ENCODE results near the gene NAP1L4. TPM values are rescaled to one million over a fixed set of nuclear protein-coding genes. Genes with fewer than 3 reads are reported as not detected.

Gene NAP1L4
- total RNA-seq, 1 experiment from 2014 or later, result 184 TPM

GRCh38 chr11:3014943-3015342 lies 22.8 kb upstream of the NAP1L4 start:
- Histone ChIP-seq H3K9me3 (ENCODE audit: low read depth, low read length, poor library complexity, severe bottlenecking) (no peaks in the 10 kb centered on the region), H3K4me1 (ENCODE audit: insufficient read depth, low read length, poor library complexity, severe bottlenecking) (no peaks in the 10 kb centered on the region), H3K27ac (ENCODE audit: low read depth, low read length, poor library complexity, severe bottlenecking) (no peak overlapping the region), H3K4me3 (ENCODE audit: low read depth, low read length, poor library complexity, severe bottlenecking) (no peak overlapping the region), H3K27me3 (replicated peaks; ENCODE audit: insufficient read depth, low read depth, low read length, poor library complexity) (no peaks in the 10 kb centered on the region), H3K36me3 (ENCODE audit: insufficient read depth, low read length, poor library complexity, severe bottlenecking) (peaks cover 63% of the 10 kb centered on the region)
- POLR2A ChIA-PET (ENCODE audit: low non-redundant PET), result no interaction called here
- no TSS peak for BruUV-seq (replicated peaks)
- CTCF ChIA-PET, result no interaction called here
- intact Hi-C loops (cut with micrococcal nuclease; ENCODE audit: unreplicated experiment), result no loop called here
- TF ChIP-seq, protein P1, sequence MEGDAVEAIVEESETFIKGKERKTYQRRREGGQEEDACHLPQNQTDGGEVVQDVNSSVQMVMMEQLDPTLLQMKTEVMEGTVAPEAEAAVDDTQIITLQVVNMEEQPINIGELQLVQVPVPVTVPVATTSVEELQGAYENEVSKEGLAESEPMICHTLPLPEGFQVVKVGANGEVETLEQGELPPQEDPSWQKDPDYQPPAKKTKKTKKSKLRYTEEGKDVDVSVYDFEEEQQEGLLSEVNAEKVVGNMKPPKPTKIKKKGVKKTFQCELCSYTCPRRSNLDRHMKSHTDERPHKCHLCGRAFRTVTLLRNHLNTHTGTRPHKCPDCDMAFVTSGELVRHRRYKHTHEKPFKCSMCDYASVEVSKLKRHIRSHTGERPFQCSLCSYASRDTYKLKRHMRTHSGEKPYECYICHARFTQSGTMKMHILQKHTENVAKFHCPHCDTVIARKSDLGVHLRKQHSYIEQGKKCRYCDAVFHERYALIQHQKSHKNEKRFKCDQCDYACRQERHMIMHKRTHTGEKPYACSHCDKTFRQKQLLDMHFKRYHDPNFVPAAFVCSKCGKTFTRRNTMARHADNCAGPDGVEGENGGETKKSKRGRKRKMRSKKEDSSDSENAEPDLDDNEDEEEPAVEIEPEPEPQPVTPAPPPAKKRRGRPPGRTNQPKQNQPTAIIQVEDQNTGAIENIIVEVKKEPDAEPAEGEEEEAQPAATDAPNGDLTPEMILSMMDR (conservative IDR thresholded peaks at IDR 0.05; ENCODE audit: low read depth, low read length), result no peak
- no peak for TF ChIP-seq EZH2 (IDR thresholded peaks at IDR 0.05; ENCODE audit: borderline replicate concordance, low read depth, low read length, poor library complexity, severe bottlenecking)
- DNase-seq (ENCODE audit: low spot score), result no peak

DNA sequence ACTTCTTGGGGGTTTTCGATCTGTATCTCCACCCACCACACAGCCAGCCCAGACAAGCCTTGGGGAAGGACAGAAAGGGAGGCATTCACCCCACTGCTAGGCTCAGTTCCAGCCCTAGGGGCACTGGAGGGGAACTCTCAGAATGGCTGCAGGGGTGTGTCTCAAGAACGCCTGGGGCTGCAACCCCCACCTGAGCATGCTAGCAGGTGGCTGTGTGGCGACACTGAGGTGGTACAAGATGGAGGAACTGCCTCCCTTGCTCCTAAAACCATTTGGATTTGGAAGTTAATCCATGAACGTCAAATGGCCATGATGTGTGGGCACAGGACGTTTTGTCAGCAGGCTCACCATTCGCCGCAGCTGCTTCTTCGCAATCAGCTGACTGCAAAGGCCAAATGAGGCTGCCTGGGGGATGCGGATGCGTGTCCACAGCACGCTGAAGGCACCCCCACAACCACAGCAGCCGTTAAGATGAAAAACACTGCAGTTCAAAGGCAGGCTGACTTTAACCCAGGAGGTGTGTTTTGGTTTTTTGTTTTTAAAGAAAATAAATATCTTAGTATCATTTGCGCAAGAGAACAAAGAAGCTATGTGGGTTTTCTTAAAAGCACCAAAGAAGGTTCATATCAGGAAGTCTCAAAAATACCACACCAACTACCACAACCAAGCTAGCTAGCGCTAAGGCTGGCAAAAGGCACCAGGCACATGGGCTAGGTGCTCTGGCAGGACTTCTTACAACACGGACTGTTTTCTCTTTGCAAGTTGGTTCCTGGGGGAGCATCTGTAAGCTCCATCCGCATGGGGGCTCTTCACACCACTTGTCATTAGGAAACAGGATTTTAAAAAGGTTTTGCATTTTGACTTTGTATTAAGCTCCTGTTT lies 22.2 kb upstream of the NAP1L4 start:
- ChIA-PET POLR2A (ENCODE audit: low non-redundant PET) (no interaction called here), CTCF (no interaction called here)
- Histone ChIP-seq H3K9me3 (ENCODE audit: low read depth, low read length, poor library complexity, severe bottlenecking) (no peaks in the 10 kb centered on the region), H3K27ac (ENCODE audit: low read depth, low read length, poor library complexity, severe bottlenecking) (no peak overlapping the region), H3K4me3 (ENCODE audit: low read depth, low read length, poor library complexity, severe bottlenecking) (no peak overlapping the region), H3K27me3 (replicated peaks; ENCODE audit: insufficient read depth, low read depth, low read length, poor library complexity) (no peaks in the 10 kb centered on the region), H3K4me1 (ENCODE audit: insufficient read depth, low read length, poor library complexity, severe bottlenecking) (no peaks in the 10 kb centered on the region), H3K36me3 (ENCODE audit: insufficient read depth, low read length, poor library complexity, severe bottlenecking) (peaks cover 60% of the 10 kb centered on the region)
- BruUV-seq (replicated peaks), result no TSS peak
- TF ChIP-seq EZH2 (IDR thresholded peaks at IDR 0.05; ENCODE audit: borderline replicate concordance, low read depth, low read length, poor library complexity, severe bottlenecking), result no peak
- TF ChIP-seq, protein P1 (conservative IDR thresholded peaks at IDR 0.05; ENCODE audit: low read depth, low read length), result no peak
- intact Hi-C loops (cut with micrococcal nuclease; ENCODE audit: unreplicated experiment), result no loop called here
- no peak for DNase-seq (ENCODE audit: low spot score)

GRCh38 chr11:3011891-3012885 lies 20.1 kb upstream of the NAP1L4 start:
- no peak for DNase-seq (ENCODE audit: low spot score)
- H3K27me3 ChIP-seq (replicated peaks; ENCODE audit: insufficient read depth, low read depth, low read length, poor library complexity), result no peaks in the 10 kb centered on the region
- ChIA-PET CTCF (no interaction called here), POLR2A (ENCODE audit: low non-redundant PET) (no interaction called here)
- no TSS peak for BruUV-seq (replicated peaks)
- no peak overlapping the region for H3K27ac ChIP-seq (ENCODE audit: low read depth, low read length, poor library complexity, severe bottlenecking)
- TF ChIP-seq, protein P1 (conservative IDR thresholded peaks at IDR 0.05; ENCODE audit: low read depth, low read length), result no peak
- no peak overlapping the region for H3K4me3 ChIP-seq (ENCODE audit: low read depth, low read length, poor library complexity, severe bottlenecking)
- H3K9me3 ChIP-seq (ENCODE audit: low read depth, low read length, poor library complexity, severe bottlenecking), result no peaks in the 10 kb centered on the region
- H3K36me3 ChIP-seq (ENCODE audit: insufficient read depth, low read length, poor library complexity, severe bottlenecking), result peaks cover 56% of the 10 kb centered on the region
- H3K4me1 ChIP-seq (ENCODE audit: insufficient read depth, low read length, poor library complexity, severe bottlenecking), result no peaks in the 10 kb centered on the region
- intact Hi-C loops (cut with micrococcal nuclease; ENCODE audit: unreplicated experiment), result no loop called here
